ENCODE results near the gene MLLT1. TPM values are rescaled to one million over a fixed set of nuclear protein-coding genes. Genes with fewer than 3 reads are reported as not detected.

MLLT1 gene
- total and polyA plus RNA-seq, 11 donors: 17.8 to 45.9 (median 34.9) TPM

GRCh38 chr19:6313398-6313969 is 33.7 kb upstream of the MLLT1 start:
- intact Hi-C loops (cut with DNase I): no loop called here
- Histone ChIP-seq H3K36me3 (no peaks in the 10 kb centered on the region), H3K4me1 (no peaks in the 10 kb centered on the region), H3K4me3 (no peak overlapping the region), H3K27ac (no peak overlapping the region), H3K27me3 (peaks cover 0 to 5% (median 0%) of the 10 kb centered on the region in 9 donors), H3K9me3 (peaks cover 0 to 12% (median 4%) of the 10 kb centered on the region in 12 donors)
- TF ChIP-seq CTCF (IDR thresholded peaks at IDR 0.05) (no peak), POLR2A (IDR thresholded peaks at IDR 0.05) (no peak)
- WGBS, 4 donors: 63 to 68% (median 66%) methylated on average over 5 of the region's 5 CpGs
- DNase-seq: no peak
- ATAC-seq: no peak

- H3K4me1 ChIP-seq: no peaks in the 10 kb centered on the region
- 62 to 69% (median 66%) methylated on average over 8 to 9 of the region's 9 CpGs for WGBS, 4 donors
- H3K9me3 ChIP-seq: peaks cover 0 to 12% (median 4%) of the 10 kb centered on the region in 12 donors
- H3K27ac ChIP-seq: no peak overlapping the region
- no peak overlapping the region for H3K4me3 ChIP-seq
- H3K36me3 ChIP-seq: no peaks in the 10 kb centered on the region
- no peak for TF ChIP-seq POLR2A (IDR thresholded peaks at IDR 0.05)
- no peak for TF ChIP-seq CTCF (IDR thresholded peaks at IDR 0.05)
- H3K27me3 ChIP-seq: peaks cover 0 to 5% (median 0%) of the 10 kb centered on the region in 9 donors
- no peak for DNase-seq
- intact Hi-C loops (cut with DNase I): no loop called here
- no peak for ATAC-seq
These were observed 32.2 kb upstream of the MLLT1 start for GRCh38 chr19:6312018-6312417.

- DNase-seq: no peak
- no peaks in the 10 kb centered on the region for H3K4me1 ChIP-seq
- H3K36me3 ChIP-seq: no peaks in the 10 kb centered on the region
- ATAC-seq: no peak
- intact Hi-C loops (cut with DNase I): loop anchor here in 7 of 10 donors (2.0 to 10.0 kb wide), 6 partner anchors 80 to 254 kb away; no protein-coding TSS in a partner anchor
- peaks cover 0 to 18% (median 8%) of the 10 kb centered on the region in 12 donors for H3K9me3 ChIP-seq
- peaks cover 0 to 8% (median 0%) of the 10 kb centered on the region in 9 donors for H3K27me3 ChIP-seq
- TF ChIP-seq CTCF (IDR thresholded peaks at IDR 0.05) (no peak), POLR2A (IDR thresholded peaks at IDR 0.05) (no peak)
- H3K4me3 ChIP-seq: no peak overlapping the region
- H3K27ac ChIP-seq: no peak overlapping the region
- 69 to 100% (median 92%) methylated on average over 2 to 5 of the region's 5 CpGs for WGBS, 4 donors
These were observed 18.6 kb upstream of the MLLT1 start for GRCh38 chr19:6298413-6298812.

GRCh38 chr19:6297202-6297601 is 17.4 kb upstream of the MLLT1 start:
- no peak for ATAC-seq

More at GRCh38 chr19:6297202-6297601, 17.4 kb upstream of the MLLT1 start:
- Histone ChIP-seq H3K4me3 (no peak overlapping the region), H3K27ac (no peak overlapping the region), H3K9me3 (peaks cover 0 to 30% (median 20%) of the 10 kb centered on the region in 12 donors), H3K27me3 (peaks cover 0 to 8% (median 0%) of the 10 kb centered on the region in 9 donors), H3K36me3 (no peaks in the 10 kb centered on the region), H3K4me1 (no peaks in the 10 kb centered on the region)
- no peak for DNase-seq
- 79 to 80% (median 80%) methylated on average over 5 to 6 of the region's 6 CpGs for WGBS, 4 donors
- TF ChIP-seq POLR2A (IDR thresholded peaks at IDR 0.05): no peak
- no peak for TF ChIP-seq CTCF (IDR thresholded peaks at IDR 0.05)
- intact Hi-C loops (cut with DNase I): loop anchor here in 6 of 10 donors (5.0 to 10.0 kb wide), 4 partner anchors 80 to 252 kb away; no protein-coding TSS in a partner anchor

Measured in heart left ventricle (tissue), 16 donors.